Measurements from ENCODE around the gene FGFR1OP2. TPM values are rescaled to one million over a fixed set of nuclear protein-coding genes. Genes with fewer than 3 reads are reported as not detected.

Gene FGFR1OP2
- total and polyA plus RNA-seq, 2 of the 4 experiments (the other 2 are of a cell fraction) = 26.7 to 31.0 TPM

DNA sequence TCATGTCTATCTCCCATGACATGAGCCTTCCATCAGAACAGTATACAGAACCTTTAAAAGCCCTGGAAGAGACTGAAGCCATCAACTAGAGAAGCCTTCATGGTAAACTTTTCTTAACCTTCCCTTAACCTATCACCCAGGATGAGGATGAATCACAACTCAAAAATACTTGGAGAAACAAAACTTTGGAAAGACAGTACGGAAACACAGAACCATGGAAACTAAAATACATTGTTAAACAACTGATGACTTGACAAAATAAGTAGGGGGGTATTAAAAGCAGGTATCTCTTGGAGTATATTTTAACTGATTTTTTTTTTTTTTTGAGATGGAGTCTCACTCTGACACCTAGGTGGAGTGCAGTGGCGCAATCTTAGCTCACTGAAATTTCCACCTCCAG is 67.2 kb downstream of the FGFR1OP2 start:
- no peak for TF ChIP-seq CHD1 (IDR thresholded peaks at IDR 0.05; ENCODE audit: low read depth, low read length)
- no peak for TF ChIP-seq MAZ (IDR thresholded peaks at IDR 0.05; ENCODE audit: borderline replicate concordance, low read depth, low read length)
- no peak for TF ChIP-seq FOS (IDR thresholded peaks at IDR 0.05; ENCODE audit: low read depth, low read length)
- no peak for TF ChIP-seq MXI1 (IDR thresholded peaks at IDR 0.05; ENCODE audit: borderline replicate concordance, low read depth, low read length)
- no peak for TF ChIP-seq RCOR1 (IDR thresholded peaks at IDR 0.05; ENCODE audit: insufficient replicate concordance, low read length)
- peak; percentile 71 for TF ChIP-seq MAFK (IDR thresholded peaks at IDR 0.05; ENCODE audit: low read depth, low read length)
- TF ChIP-seq RFX5 (IDR thresholded peaks at IDR 0.05; ENCODE audit: low read depth, low read length) = no peak
- no peak overlapping the region for H2BK15ac ChIP-seq (ENCODE audit: low read depth, low read length)
- peaks cover 6 to 32% of the 10 kb centered on the region in 2 experiments for H3K79me1 ChIP-seq (ENCODE audit: low read depth in 1 of 2, low read length in 2 of 2)
- no peak overlapping the region for H4K8ac ChIP-seq (ENCODE audit: low read depth in 2 of 2, low read length in 2 of 2)
- POLR2A ChIA-PET (ENCODE audit: unreplicated experiment) = no interaction called here
- H3K9ac ChIP-seq (ENCODE audit: low read depth, low read length) = no peak overlapping the region
- no TSS peak for BruUV-seq (replicated peaks)
- 0 out of 2 replicates have a peak, but pooled peaks cover 6% of the 10 kb centered on the region for H3K9me1 ChIP-seq (ENCODE audit: insufficient read depth, low read length)
- intact Hi-C loops (cut with micrococcal nuclease) = no loop called here
- no peak overlapping the region for H3K4me2 ChIP-seq (ENCODE audit: low read depth, low read length)
- H3K4ac ChIP-seq (ENCODE audit: low read depth, low read length) = no peak overlapping the region
- in situ Hi-C loops (cut with MboI; ENCODE audit: low sequenced_read_pairs) = no loop called here
- no peak overlapping the region for H2BK20ac ChIP-seq (ENCODE audit: low read depth, low read length)
- H4K20me1 ChIP-seq (ENCODE audit: insufficient read depth, low read length) = no peaks in the 10 kb centered on the region; the same call in 1 of the 2 replicates
- no peak overlapping the region for H4K91ac ChIP-seq (ENCODE audit: insufficient read depth, low read depth, low read length)
- H2BK5ac ChIP-seq (ENCODE audit: low read depth, low read length, poor library complexity, severe bottlenecking) = no peak overlapping the region
- no peak overlapping the region for H3K4me3 ChIP-seq (ENCODE audit: insufficient read depth, low read depth, low read length)
- no peak overlapping the region for H2BK120ac ChIP-seq (ENCODE audit: low read depth, low read length)
- H3K23ac ChIP-seq (ENCODE audit: low read depth, low read length) = no peak overlapping the region
- DNase-seq = no peak
- H2AK9ac ChIP-seq (replicated peaks; ENCODE audit: low read depth, low read length, poor library complexity) = no peak overlapping the region
- CTCF ChIA-PET = no interaction called here
- H2AFZ ChIP-seq (replicated peaks; ENCODE audit: low read length, poor library complexity) = no peak overlapping the region
- no peak for ATAC-seq (ENCODE audit: low read depth)
- dilution Hi-C loops (cut with HindIII; ENCODE audit: low sequenced_read_pairs, unreplicated experiment) = no loop called here
- no peaks in the 10 kb centered on the region for H3K4me1 ChIP-seq (ENCODE audit: control insufficient read depth, insufficient read depth, low read length)
- H3K14ac ChIP-seq (replicated peaks; ENCODE audit: low read depth, low read length) = no peak overlapping the region
- no peak overlapping the region for H2AK5ac ChIP-seq (ENCODE audit: low read depth, low read length)
- WGBS, 2 experiments (ENCODE audit: extremely low coverage in 2 of 2, insufficient read length in 1 of 2) = no CpG with 5 or more reads among the region's 2 CpGs
- H4K5ac ChIP-seq (ENCODE audit: low read depth, low read length) = no peak overlapping the region
- no peak overlapping the region for H3K18ac ChIP-seq (ENCODE audit: low read depth, low read length)
- no peak overlapping the region for H3K56ac ChIP-seq (ENCODE audit: extremely low read depth, insufficient read depth, low read length)
- H3K27ac ChIP-seq (ENCODE audit: insufficient read depth, low read length) = no peak overlapping the region
- H3K36me3 ChIP-seq (ENCODE audit: control insufficient read depth, insufficient read depth, low read length) = no peaks in the 10 kb centered on the region
- H3K9me3 ChIP-seq (ENCODE audit: control insufficient read depth, insufficient read depth, low read length) = no peaks in the 10 kb centered on the region
- H3K27me3 ChIP-seq (ENCODE audit: control insufficient read depth, insufficient read depth, low read length) = no peaks in the 10 kb centered on the region

Measured in IMR-90 (cell line).